Lower lobe of right lung (tissue), 2 donors: ENCODE data around the gene SCRN1. TPM values are rescaled to one million over a fixed set of nuclear protein-coding genes. Genes with fewer than 3 reads are reported as not detected.

ENCODE experiments used
- ATAC-seq, 2 donors: fragments of 200-7000 bp; cut with Tn5 transposase; one replicate each; pipeline ENCODE4 v1.9.1; 2020 to 2022; ENCODE audit warnings: mild to moderate bottlenecking in 2 of 2, moderate library complexity in 2 of 2
- DNase-seq: peaks from one replicate; pipeline ENCODE4 v3.0.0-alpha.2; 2020
- H3K27ac ChIP-seq: fragments of 200-600 bp; one replicate; pipeline ENCODE4 v1.8.0; 2022
- H3K27me3 ChIP-seq: fragments of 200-600 bp; one replicate; pipeline ENCODE4 v1.8.0; 2022; ENCODE audit warnings: low read depth
- H3K36me3 ChIP-seq: fragments of 200-600 bp; one replicate; pipeline ENCODE4 v1.8.0; 2022; ENCODE audit warnings: mild to moderate bottlenecking
- H3K4me1 ChIP-seq: fragments of 200-600 bp; one replicate; pipeline ENCODE4 v1.8.0; 2022
- H3K4me3 ChIP-seq: fragments of 200-600 bp; one replicate; pipeline ENCODE4 v1.8.0; 2022; ENCODE audit warnings: mild to moderate bottlenecking
- H3K9me3 ChIP-seq: fragments of 200-600 bp; one replicate; pipeline ENCODE4 v1.8.0; 2022
- CTCF ChIP-seq: fragments of 200-600 bp; IDR thresholded peaks from one replicate; pipeline ENCODE4 v1.8.0; 2022; ENCODE audit warnings: antibody characterized with exemption, mild to moderate bottlenecking
- intact Hi-C: fragments of 100-400 bp; cut with DNase I; formaldehyde crosslinking; loops from one replicate; pipeline ENCODE4 v1.11.0; 2022
- total RNA-seq: library from RNA; stranded (reverse); fragmentation: NEBNext Ultra II Directional; extraction: Animal tissue kit (Norgen Biotek cat#: 25700); gene quantifications from one replicate; pipeline ENCODE4 v1.2.1, GENCODE V29; 2021
- donor health status: DM: no; HTN: yes; CAD: no; lungs with severe emphysema.

Gene SCRN1
- total RNA-seq, 1 donor from 2014 or later, result 28.2 TPM

DNA sequence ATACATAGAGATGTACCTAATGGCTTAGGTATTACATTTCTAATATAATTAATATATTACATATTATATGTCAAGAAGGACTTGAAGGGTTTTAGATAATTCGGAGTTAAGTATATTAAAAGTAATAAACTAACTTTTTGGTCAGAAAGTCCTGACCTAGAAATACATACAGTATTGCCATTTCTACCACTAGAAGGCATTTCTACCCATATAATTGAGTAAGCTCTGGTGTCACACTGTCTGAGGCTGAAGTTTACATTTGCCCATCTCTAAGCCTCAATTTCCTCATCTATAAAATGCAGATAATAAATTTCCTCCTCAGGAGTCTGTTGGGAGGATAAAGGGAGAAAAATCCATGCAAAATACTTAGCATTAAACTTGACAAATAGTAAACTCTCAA is 29.8 kb upstream of the SCRN1 start:
- H3K27ac ChIP-seq, result no peak overlapping the region
- H3K4me1 ChIP-seq, result peaks cover 4% of the 10 kb centered on the region
- no peak for ATAC-seq
- no peak for TF ChIP-seq CTCF
- H3K9me3 ChIP-seq, result no peaks in the 10 kb centered on the region
- no peak for DNase-seq
- H3K4me3 ChIP-seq, result no peak overlapping the region
- H3K27me3 ChIP-seq, result no peaks in the 10 kb centered on the region
- peaks cover 16% of the 10 kb centered on the region for H3K36me3 ChIP-seq
- intact Hi-C loops, result no loop called here

GRCh38 chr7:30018451-30018850 is 28.9 kb upstream of the SCRN1 start:
- no peak overlapping the region for H3K27ac ChIP-seq
- H3K4me1 ChIP-seq, result no peaks in the 10 kb centered on the region
- no peak for TF ChIP-seq CTCF
- H3K27me3 ChIP-seq, result no peaks in the 10 kb centered on the region
- intact Hi-C loops, result no loop called here
- ATAC-seq, result no peak
- no peak overlapping the region for H3K4me3 ChIP-seq
- no peaks in the 10 kb centered on the region for H3K9me3 ChIP-seq
- no peak for DNase-seq
- peaks cover 24% of the 10 kb centered on the region for H3K36me3 ChIP-seq

GRCh38 chr7:30012757-30013156 is 23.2 kb upstream of the SCRN1 start:
- peaks cover 26% of the 10 kb centered on the region for H3K36me3 ChIP-seq
- H3K9me3 ChIP-seq, result no peaks in the 10 kb centered on the region
- ATAC-seq (no peak), DNase-seq (no peak)
- TF ChIP-seq CTCF, result no peak
- no peak overlapping the region for H3K4me3 ChIP-seq
- H3K27ac ChIP-seq, result no peak overlapping the region
- no peaks in the 10 kb centered on the region for H3K27me3 ChIP-seq
- intact Hi-C loops, result no loop called here
- H3K4me1 ChIP-seq, result no peaks in the 10 kb centered on the region

- no peak for ATAC-seq
- Histone ChIP-seq H3K27me3 (no peaks in the 10 kb centered on the region), H3K9me3 (no peaks in the 10 kb centered on the region), H3K36me3 (peaks cover 17% of the 10 kb centered on the region), H3K4me1 (no peaks in the 10 kb centered on the region), H3K4me3 (no peak overlapping the region), H3K27ac (no peak overlapping the region)
- no peak for DNase-seq
- intact Hi-C loops, result no loop called here
- TF ChIP-seq CTCF, result no peak
These were observed 20.4 kb upstream of the SCRN1 start for GRCh38 chr7:30010021-30010420.

- intact Hi-C loops, result no loop called here
- no peak for DNase-seq
- no peak overlapping the region for H3K27ac ChIP-seq
- no peaks in the 10 kb centered on the region for H3K9me3 ChIP-seq
- no peaks in the 10 kb centered on the region for H3K27me3 ChIP-seq
- no peaks in the 10 kb centered on the region for H3K4me1 ChIP-seq
- no peak for ATAC-seq
- H3K36me3 ChIP-seq, result no peaks in the 10 kb centered on the region
- no peak overlapping the region for H3K4me3 ChIP-seq
- TF ChIP-seq CTCF, result no peak
These were observed 15.9 kb upstream of the SCRN1 start for GRCh38 chr7:30005464-30005863.

- H3K36me3 ChIP-seq, result no peaks in the 10 kb centered on the region
- TF ChIP-seq CTCF, result no peak
- intact Hi-C loops, result no loop called here
These were observed 13.5 kb upstream of the SCRN1 start for GRCh38 chr7:30003098-30003497.

More at GRCh38 chr7:30003098-30003497, 13.5 kb upstream of the SCRN1 start:
- DNase-seq, result no peak
- ATAC-seq, result no peak
- H3K9me3 ChIP-seq, result no peaks in the 10 kb centered on the region
- no peak overlapping the region for H3K27ac ChIP-seq
- no peaks in the 10 kb centered on the region for H3K27me3 ChIP-seq
- no peak overlapping the region for H3K4me3 ChIP-seq
- no peaks in the 10 kb centered on the region for H3K4me1 ChIP-seq
